GM12891 (cell line): ENCODE results near the gene PKNOX2.

Experiments used
- PAX5 ChIP-seq: IDR thresholded peaks from 2 replicates; pipeline ENCODE4 v1.6.1; 2011; ENCODE audit warnings: low read length, moderate library complexity, mild to moderate bottlenecking; ENCODE audit not compliant: insufficient read depth, severe bottlenecking
- POLR2A ChIP-seq: IDR thresholded peaks from 2 replicates; pipeline ENCODE4 v1.6.1; 2011; ENCODE audit warnings: low read depth, low read length, control low read depth
- POLR2AphosphoS5 ChIP-seq: IDR thresholded peaks from 2 replicates; pipeline ENCODE4 v1.6.1; 2011; ENCODE audit warnings: low read depth, low read length, control low read depth
- POU2F2 ChIP-seq: IDR thresholded peaks from 2 replicates; pipeline ENCODE4 v1.6.1; 2011; ENCODE audit warnings: low read depth, mild to moderate bottlenecking, control low read depth, low read length, moderate library complexity
- TAF1 ChIP-seq: IDR thresholded peaks from 2 replicates; pipeline ENCODE4 v1.6.1; 2011; ENCODE audit warnings: low read depth, low read length, control low read depth

- TF ChIP-seq POLR2AphosphoS5 (no peak), POLR2A (no peak), TAF1 (no peak), PAX5 (no peak), POU2F2 (no peak)
Measured at GRCh38 chr11:125365196-125365931, 200.8 kb downstream of the PKNOX2 start.
